ENCODE data around the gene CPE. TPM values are rescaled to one million over a fixed set of nuclear protein-coding genes. Genes with fewer than 3 reads are reported as not detected.

The CPE gene
- total and polyA plus RNA-seq, 10 of the 15 experiments (the other 5 are each of a cell fraction or from before 2014, with no cell fraction given) = 0.05 to 0.14 TPM; not detected in 8

- CTCF ChIA-PET = no interaction called here
- H3K9me3 ChIP-seq (replicated peaks; ENCODE audit: control insufficient read depth, insufficient read depth, low read length) = no peaks in the 10 kb centered on the region
- H3K27me3 ChIP-seq (replicated peaks in 1 of 2; ENCODE audit: control insufficient read depth in 2 of 2, insufficient read depth in 2 of 2, low read length in 1 of 2) = peaks cover 0 to 2% of the 10 kb centered on the region in 2 experiments; a peak in 3 of 4 replicates
- WGBS (ENCODE audit: insufficient coverage, insufficient replicate concordance, low lambda C conversion rate, missing lambda C conversion rate) = 0% methylated on average over 2 of the region's 2 CpGs
- no peaks in the 10 kb centered on the region for H3K36me3 ChIP-seq (ENCODE audit: control insufficient read depth in 2 of 2, insufficient read depth in 2 of 2, low read length in 1 of 2)
- H2AFZ ChIP-seq (ENCODE audit: control insufficient read depth, low read depth, low read length) = no peak overlapping the region
- H3K4me3 ChIP-seq = no peak overlapping the region
- no peaks in the 10 kb centered on the region for H3K4me1 ChIP-seq (ENCODE audit: control insufficient read depth, insufficient read depth, low read length)
- SMC1A ChIA-PET (ENCODE audit: uncharacterized antibody, unreplicated experiment) = interaction anchor here (0.8 kb wide), 1 partner anchor 251 kb away, joined by 3 read pairs; no protein-coding TSS in a partner anchor
- no peak overlapping the region for H3K9ac ChIP-seq (ENCODE audit: control insufficient read depth, insufficient read depth, low read length)
- no peak for DNase-seq (ENCODE audit: low read depth, low spot score)
- BruUV-seq (replicated peaks) = no TSS peak
- no peaks in the 10 kb centered on the region for H4K20me1 ChIP-seq (ENCODE audit: control insufficient read depth, insufficient read depth)
- H3K79me2 ChIP-seq (ENCODE audit: control insufficient read depth, insufficient read depth, low read length) = no peaks in the 10 kb centered on the region
- POLR2A ChIA-PET = no interaction called here
- H3K4me2 ChIP-seq (ENCODE audit: control insufficient read depth, insufficient read depth) = no peak overlapping the region
- in situ Hi-C loops (cut with MboI) = no loop called here
- intact Hi-C loops (cut with micrococcal nuclease; ENCODE audit: unreplicated experiment) = no loop called here
- RAD21 ChIA-PET (ENCODE audit: unreplicated experiment) = no interaction called here
- H3K27ac ChIP-seq (ENCODE audit: control insufficient read depth, insufficient read depth) = no peak overlapping the region
- no peak for FAIRE-seq
- ATAC-seq = no peak
- TF ChIP-seq ELK1 (IDR thresholded peaks at IDR 0.05; ENCODE audit: low read depth, low read length) (no peak), IRF3 (IDR thresholded peaks at IDR 0.05) (no peak), TCF3 (IDR thresholded peaks at IDR 0.05; ENCODE audit: borderline replicate concordance, insufficient read depth, low read depth, low read length) (no peak), ATF3 (IDR thresholded peaks at IDR 0.05; ENCODE audit: borderline replicate concordance, extremely low read depth, low read depth, low read length) (no peak), CTCF (IDR thresholded peaks at IDR 0.05 in 2 of 3, conservative IDR thresholded peaks at IDR 0.05 in 1 of 3; ENCODE audit: control insufficient read depth in 2 of 3, extremely low read depth in 1 of 3, insufficient read depth in 1 of 3, low read depth in 3 of 3, low read length in 3 of 3) (no peak), NFXL1 (IDR thresholded peaks at IDR 0.05; ENCODE audit: borderline replicate concordance) (no peak), MYC (IDR thresholded peaks at IDR 0.05; ENCODE audit: insufficient read depth, insufficient read length, insufficient replicate concordance, low read length, severe bottlenecking) (no peak), PAX5 (IDR thresholded peaks at IDR 0.05; ENCODE audit: borderline replicate concordance, low read depth, low read length) (no peak), CEBPZ (IDR thresholded peaks at IDR 0.05; ENCODE audit: low read depth, low read length) (no peak), ESRRA (IDR thresholded peaks at IDR 0.05; ENCODE audit: low read length) (no peak), NKRF (conservative IDR thresholded peaks at IDR 0.05) (no peak), RFX5 (IDR thresholded peaks at IDR 0.05; ENCODE audit: low read depth, low read length) (no peak), TAF1 (IDR thresholded peaks at IDR 0.05; ENCODE audit: borderline replicate concordance, low read depth, low read length) (no peak), POU2F2 (IDR thresholded peaks at IDR 0.05; ENCODE audit: borderline replicate concordance, low read depth, low read length) (no peak)
Measured at GRCh38 chr4:165403048-165403447, 24.2 kb downstream of the CPE start.

Data from GM12878 (cell line).